ENCODE measurements around the gene SLC24A4. TPM values are rescaled to one million over a fixed set of nuclear protein-coding genes. Genes with fewer than 3 reads are reported as not detected.

Gene SLC24A4
- total RNA-seq, 3 donors from 2014 or later (not counting 1 experiment from before 2014, with no cell fraction given): 1.1 to 3.2 (median 2.1) TPM

DNA sequence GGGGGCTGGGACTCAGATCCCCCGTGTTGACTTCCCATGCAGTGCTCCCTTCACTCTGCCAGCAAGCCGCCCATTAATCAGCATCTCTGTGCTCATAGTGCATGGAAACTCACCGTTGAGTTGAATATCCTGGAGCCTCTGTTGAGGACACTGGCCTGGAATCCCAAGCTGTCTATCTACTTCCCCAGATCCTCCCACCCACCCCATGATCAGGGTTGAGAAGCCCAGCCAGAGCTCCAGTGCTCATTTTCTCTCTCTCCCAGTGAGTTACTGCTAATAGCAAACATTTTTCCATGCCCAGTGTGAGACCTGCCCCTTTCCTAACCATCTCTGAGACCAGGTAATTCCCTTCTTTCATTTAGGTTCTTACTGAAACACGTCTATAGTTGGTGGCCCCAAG, 88.2 kb downstream of the SLC24A4 start:
- 82% methylated on average over 4 of the region's 4 CpGs for WGBS (ENCODE audit: insufficient coverage)
- Histone ChIP-seq H3K4me1 (ENCODE audit: control insufficient read depth, insufficient read depth, low read length) (peaks cover 11% of the 10 kb centered on the region), H3K4me3 (ENCODE audit: low read length) (no peak overlapping the region), H3K9me3 (ENCODE audit: control insufficient read depth, insufficient read depth, low read length) (peaks cover 5% of the 10 kb centered on the region), H3K27ac (ENCODE audit: low read length) (no peak overlapping the region), H3K27me3 (ENCODE audit: control insufficient read depth, insufficient read depth, low read length) (no peaks in the 10 kb centered on the region), H3K36me3 (ENCODE audit: control insufficient read depth, insufficient read depth, low read length) (no peaks in the 10 kb centered on the region)
- no peak for DNase-seq
- Mint-ChIP-seq H3K9me3 (peaks cover 0 to 5% of the 10 kb centered on the region in 2 donors), H3K36me3 (no peaks in the 10 kb centered on the region), H3K27ac (no peak overlapping the region), H3K27me3 (ENCODE audit: low read depth in 2 of 2) (peaks cover 14 to 15% of the 10 kb centered on the region in 2 donors), H3K4me3 (no peak overlapping the region), H3K4me1 (peaks cover 0 to 28% of the 10 kb centered on the region in 2 donors)
- ATAC-seq: no peak
- intact Hi-C loops (cut with micrococcal nuclease): no loop called here
- TF ChIP-seq, protein P1, sequence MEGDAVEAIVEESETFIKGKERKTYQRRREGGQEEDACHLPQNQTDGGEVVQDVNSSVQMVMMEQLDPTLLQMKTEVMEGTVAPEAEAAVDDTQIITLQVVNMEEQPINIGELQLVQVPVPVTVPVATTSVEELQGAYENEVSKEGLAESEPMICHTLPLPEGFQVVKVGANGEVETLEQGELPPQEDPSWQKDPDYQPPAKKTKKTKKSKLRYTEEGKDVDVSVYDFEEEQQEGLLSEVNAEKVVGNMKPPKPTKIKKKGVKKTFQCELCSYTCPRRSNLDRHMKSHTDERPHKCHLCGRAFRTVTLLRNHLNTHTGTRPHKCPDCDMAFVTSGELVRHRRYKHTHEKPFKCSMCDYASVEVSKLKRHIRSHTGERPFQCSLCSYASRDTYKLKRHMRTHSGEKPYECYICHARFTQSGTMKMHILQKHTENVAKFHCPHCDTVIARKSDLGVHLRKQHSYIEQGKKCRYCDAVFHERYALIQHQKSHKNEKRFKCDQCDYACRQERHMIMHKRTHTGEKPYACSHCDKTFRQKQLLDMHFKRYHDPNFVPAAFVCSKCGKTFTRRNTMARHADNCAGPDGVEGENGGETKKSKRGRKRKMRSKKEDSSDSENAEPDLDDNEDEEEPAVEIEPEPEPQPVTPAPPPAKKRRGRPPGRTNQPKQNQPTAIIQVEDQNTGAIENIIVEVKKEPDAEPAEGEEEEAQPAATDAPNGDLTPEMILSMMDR (IDR thresholded peaks at IDR 0.05): no peak

GRCh38 chr14:92411941-92412340, 89.0 kb downstream of the SLC24A4 start:
- H3K27ac Mint-ChIP-seq: no peak overlapping the region
- TF ChIP-seq, protein P1 (IDR thresholded peaks at IDR 0.05): no peak

GRCh38 chr14:92412912-92413311, 89.9 kb downstream of the SLC24A4 start:
- Histone ChIP-seq H3K27me3 (ENCODE audit: control insufficient read depth, insufficient read depth, low read length) (no peaks in the 10 kb centered on the region), H3K9me3 (ENCODE audit: control insufficient read depth, insufficient read depth, low read length) (no peaks in the 10 kb centered on the region), H3K4me3 (ENCODE audit: low read length) (no peak overlapping the region), H3K4me1 (ENCODE audit: control insufficient read depth, insufficient read depth, low read length) (peaks cover 11% of the 10 kb centered on the region), H3K27ac (ENCODE audit: low read length) (no peak overlapping the region), H3K36me3 (ENCODE audit: control insufficient read depth, insufficient read depth, low read length) (no peaks in the 10 kb centered on the region)
- no peaks in the 10 kb centered on the region for H3K36me3 Mint-ChIP-seq
- peaks cover 14 to 15% of the 10 kb centered on the region in 2 donors for H3K27me3 Mint-ChIP-seq (ENCODE audit: low read depth in 2 of 2)
- 88% methylated on average over 10 of the region's 10 CpGs for WGBS (ENCODE audit: insufficient coverage)
- ATAC-seq (no peak), DNase-seq (no peak)
- no peak overlapping the region for H3K4me3 Mint-ChIP-seq
- no peaks in the 10 kb centered on the region for H3K9me3 Mint-ChIP-seq
- H3K27ac Mint-ChIP-seq: no peak overlapping the region
- peaks cover 0 to 22% of the 10 kb centered on the region in 2 donors for H3K4me1 Mint-ChIP-seq
- TF ChIP-seq, protein P1 (IDR thresholded peaks at IDR 0.05): no peak
- intact Hi-C loops (cut with micrococcal nuclease): no loop called here

More at GRCh38 chr14:92411941-92412340, 89.0 kb downstream of the SLC24A4 start:
- no peak for DNase-seq
- no peak overlapping the region for H3K4me3 Mint-ChIP-seq
- peaks cover 0 to 4% of the 10 kb centered on the region in 2 donors for H3K9me3 Mint-ChIP-seq
- H3K4me1 Mint-ChIP-seq: peaks cover 0 to 29% of the 10 kb centered on the region in 2 donors
- H3K27ac ChIP-seq (ENCODE audit: low read length): no peak overlapping the region
- intact Hi-C loops (cut with micrococcal nuclease): no loop called here
- H3K27me3 Mint-ChIP-seq (ENCODE audit: low read depth in 2 of 2): peaks cover 14 to 15% of the 10 kb centered on the region in 2 donors
- H3K4me1 ChIP-seq (ENCODE audit: control insufficient read depth, insufficient read depth, low read length): peaks cover 11% of the 10 kb centered on the region
- H3K9me3 ChIP-seq (ENCODE audit: control insufficient read depth, insufficient read depth, low read length): no peaks in the 10 kb centered on the region
- 76% methylated on average over 7 of the region's 7 CpGs for WGBS (ENCODE audit: insufficient coverage)
- no peaks in the 10 kb centered on the region for H3K36me3 ChIP-seq (ENCODE audit: control insufficient read depth, insufficient read depth, low read length)
- H3K27me3 ChIP-seq (ENCODE audit: control insufficient read depth, insufficient read depth, low read length): no peaks in the 10 kb centered on the region
- no peaks in the 10 kb centered on the region for H3K36me3 Mint-ChIP-seq
- no peak overlapping the region for H3K4me3 ChIP-seq (ENCODE audit: low read length)
- no peak for ATAC-seq

DNA sequence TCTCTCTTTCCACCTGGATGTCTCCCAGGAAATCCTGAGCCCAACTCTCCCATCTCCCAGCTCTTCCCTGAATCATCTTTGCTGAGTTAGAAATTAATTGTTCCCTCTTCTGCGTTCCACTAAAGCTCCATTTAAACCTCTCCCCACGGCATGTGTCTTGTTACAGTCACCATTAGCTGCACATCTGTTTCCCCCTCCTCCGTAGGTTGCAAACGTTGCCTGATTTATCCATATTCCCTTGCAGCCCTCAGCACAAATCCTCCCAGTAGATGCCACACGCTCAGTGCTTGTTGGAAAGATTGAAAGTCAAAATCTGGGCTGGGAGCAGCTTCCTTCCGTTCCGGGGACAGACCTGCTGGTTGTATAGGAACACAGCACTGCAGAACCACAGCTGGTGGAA, 90.4 kb downstream of the SLC24A4 start:
- no peak overlapping the region for H3K27ac ChIP-seq (ENCODE audit: low read length)
- H3K4me1 ChIP-seq (ENCODE audit: control insufficient read depth, insufficient read depth, low read length): peaks cover 11% of the 10 kb centered on the region
- Mint-ChIP-seq H3K36me3 (no peaks in the 10 kb centered on the region), H3K4me1 (peaks cover 0 to 22% of the 10 kb centered on the region in 2 donors), H3K27ac (no peak overlapping the region), H3K27me3 (ENCODE audit: low read depth in 2 of 2) (peaks cover 14 to 15% of the 10 kb centered on the region in 2 donors), H3K9me3 (no peaks in the 10 kb centered on the region), H3K4me3 (no peak overlapping the region)
- DNase-seq (no peak), ATAC-seq (no peak)
- no peaks in the 10 kb centered on the region for H3K9me3 ChIP-seq (ENCODE audit: control insufficient read depth, insufficient read depth, low read length)
- WGBS (ENCODE audit: insufficient coverage): 60% methylated on average over 7 of the region's 7 CpGs
- intact Hi-C loops (cut with micrococcal nuclease): no loop called here
- no peaks in the 10 kb centered on the region for H3K27me3 ChIP-seq (ENCODE audit: control insufficient read depth, insufficient read depth, low read length)
- H3K36me3 ChIP-seq (ENCODE audit: control insufficient read depth, insufficient read depth, low read length): no peaks in the 10 kb centered on the region
- H3K4me3 ChIP-seq (ENCODE audit: low read length): no peak overlapping the region
- TF ChIP-seq, protein P1 (IDR thresholded peaks at IDR 0.05): no peak
